ENCODE results near the gene MICU2.

DNA sequence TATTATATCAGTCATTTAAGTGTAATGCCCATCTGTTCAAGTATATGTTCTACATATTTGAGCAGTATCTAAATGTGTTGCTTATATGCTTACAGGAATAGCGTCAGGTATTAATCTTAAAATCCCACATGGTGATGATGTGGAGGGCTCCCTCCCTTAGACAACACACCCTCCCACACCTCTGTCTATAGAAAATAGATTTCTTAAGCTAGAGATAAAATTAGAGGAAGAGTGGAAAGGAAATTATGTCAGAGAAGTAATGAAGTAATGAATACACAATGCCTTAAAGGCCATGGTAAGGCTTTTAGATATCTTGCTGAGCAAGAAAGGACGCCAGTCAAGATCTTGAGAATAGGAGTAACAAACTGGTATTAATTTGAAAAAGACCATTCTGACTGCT lies 157.3 kb downstream of the MICU2 start:
- TF ChIP-seq, protein P1, sequence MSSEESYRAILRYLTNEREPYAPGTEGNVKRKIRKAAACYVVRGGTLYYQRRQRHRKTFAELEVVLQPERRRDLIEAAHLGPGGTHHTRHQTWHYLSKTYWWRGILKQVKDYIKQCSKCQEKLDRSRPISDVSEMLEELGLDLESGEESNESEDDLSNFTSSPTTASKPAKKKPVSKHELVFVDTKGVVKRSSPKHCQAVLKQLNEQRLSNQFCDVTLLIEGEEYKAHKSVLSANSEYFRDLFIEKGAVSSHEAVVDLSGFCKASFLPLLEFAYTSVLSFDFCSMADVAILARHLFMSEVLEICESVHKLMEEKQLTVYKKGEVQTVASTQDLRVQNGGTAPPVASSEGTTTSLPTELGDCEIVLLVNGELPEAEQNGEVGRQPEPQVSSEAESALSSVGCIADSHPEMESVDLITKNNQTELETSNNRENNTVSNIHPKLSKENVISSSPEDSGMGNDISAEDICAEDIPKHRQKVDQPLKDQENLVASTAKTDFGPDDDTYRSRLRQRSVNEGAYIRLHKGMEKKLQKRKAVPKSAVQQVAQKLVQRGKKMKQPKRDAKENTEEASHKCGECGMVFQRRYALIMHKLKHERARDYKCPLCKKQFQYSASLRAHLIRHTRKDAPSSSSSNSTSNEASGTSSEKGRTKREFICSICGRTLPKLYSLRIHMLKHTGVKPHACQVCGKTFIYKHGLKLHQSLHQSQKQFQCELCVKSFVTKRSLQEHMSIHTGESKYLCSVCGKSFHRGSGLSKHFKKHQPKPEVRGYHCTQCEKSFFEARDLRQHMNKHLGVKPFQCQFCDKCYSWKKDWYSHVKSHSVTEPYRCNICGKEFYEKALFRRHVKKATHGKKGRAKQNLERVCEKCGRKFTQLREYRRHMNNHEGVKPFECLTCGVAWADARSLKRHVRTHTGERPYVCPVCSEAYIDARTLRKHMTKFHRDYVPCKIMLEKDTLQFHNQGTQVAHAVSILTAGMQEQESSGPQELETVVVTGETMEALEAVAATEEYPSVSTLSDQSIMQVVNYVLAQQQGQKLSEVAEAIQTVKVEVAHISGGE (CRISPR knock-in tag; IDR thresholded peaks at IDR 0.05): no peak
- TF ChIP-seq KAT2A (conservative IDR thresholded peaks at IDR 0.05; ENCODE audit: control insufficient read depth, low read depth, low read length) (no peak), ZSCAN29 (IDR thresholded peaks at IDR 0.05) (no peak), ESRRA (IDR thresholded peaks at IDR 0.05; ENCODE audit: low read length) (no peak), EZH2 (IDR thresholded peaks at IDR 0.05; ENCODE audit: borderline replicate concordance, control insufficient read depth, low read depth, low read length) (no peak), POLR2A (IDR thresholded peaks at IDR 0.05; ENCODE audit: low read depth, low read length) (no peak)
- TF ChIP-seq, protein P2, sequence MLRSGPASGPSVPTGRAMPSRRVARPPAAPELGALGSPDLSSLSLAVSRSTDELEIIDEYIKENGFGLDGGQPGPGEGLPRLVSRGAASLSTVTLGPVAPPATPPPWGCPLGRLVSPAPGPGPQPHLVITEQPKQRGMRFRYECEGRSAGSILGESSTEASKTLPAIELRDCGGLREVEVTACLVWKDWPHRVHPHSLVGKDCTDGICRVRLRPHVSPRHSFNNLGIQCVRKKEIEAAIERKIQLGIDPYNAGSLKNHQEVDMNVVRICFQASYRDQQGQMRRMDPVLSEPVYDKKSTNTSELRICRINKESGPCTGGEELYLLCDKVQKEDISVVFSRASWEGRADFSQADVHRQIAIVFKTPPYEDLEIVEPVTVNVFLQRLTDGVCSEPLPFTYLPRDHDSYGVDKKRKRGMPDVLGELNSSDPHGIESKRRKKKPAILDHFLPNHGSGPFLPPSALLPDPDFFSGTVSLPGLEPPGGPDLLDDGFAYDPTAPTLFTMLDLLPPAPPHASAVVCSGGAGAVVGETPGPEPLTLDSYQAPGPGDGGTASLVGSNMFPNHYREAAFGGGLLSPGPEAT (IDR thresholded peaks at IDR 0.05; ENCODE audit: low read depth): no peak

Measured in GM12878 (cell line).